ENCODE measurements around the gene MAPK4.

DNA sequence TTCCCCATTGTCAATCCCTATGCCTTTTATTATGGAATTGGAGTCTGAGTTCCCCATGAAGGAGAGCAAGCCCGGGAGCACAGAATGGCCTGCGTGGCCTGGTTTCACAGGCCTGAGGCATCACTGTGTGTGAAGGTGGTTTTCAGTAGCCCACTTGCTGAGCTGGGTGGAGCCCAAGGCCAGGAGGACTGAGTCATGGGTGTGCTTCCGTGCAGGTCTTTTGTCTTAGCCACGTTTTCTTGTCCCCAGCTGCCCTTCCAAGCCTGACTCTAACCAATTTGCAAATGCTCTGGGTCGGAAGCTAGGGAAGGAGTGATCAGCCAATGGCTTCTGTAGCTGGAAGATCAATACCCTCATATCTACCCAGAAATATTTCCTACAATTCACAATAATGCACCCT lies 119.2 kb downstream of the MAPK4 start:
- TF ChIP-seq TBL1XR1 (IDR thresholded peaks at IDR 0.05; ENCODE audit: low read depth, low read length), result no peak
- TF ChIP-seq SIX5 (IDR thresholded peaks at IDR 0.05; ENCODE audit: low read depth, low read length, severe bottlenecking), result no peak
- no peak for TF ChIP-seq POLR2A (IDR thresholded peaks at IDR 0.05; ENCODE audit: low read depth, low read length)
- TF ChIP-seq, protein P1, sequence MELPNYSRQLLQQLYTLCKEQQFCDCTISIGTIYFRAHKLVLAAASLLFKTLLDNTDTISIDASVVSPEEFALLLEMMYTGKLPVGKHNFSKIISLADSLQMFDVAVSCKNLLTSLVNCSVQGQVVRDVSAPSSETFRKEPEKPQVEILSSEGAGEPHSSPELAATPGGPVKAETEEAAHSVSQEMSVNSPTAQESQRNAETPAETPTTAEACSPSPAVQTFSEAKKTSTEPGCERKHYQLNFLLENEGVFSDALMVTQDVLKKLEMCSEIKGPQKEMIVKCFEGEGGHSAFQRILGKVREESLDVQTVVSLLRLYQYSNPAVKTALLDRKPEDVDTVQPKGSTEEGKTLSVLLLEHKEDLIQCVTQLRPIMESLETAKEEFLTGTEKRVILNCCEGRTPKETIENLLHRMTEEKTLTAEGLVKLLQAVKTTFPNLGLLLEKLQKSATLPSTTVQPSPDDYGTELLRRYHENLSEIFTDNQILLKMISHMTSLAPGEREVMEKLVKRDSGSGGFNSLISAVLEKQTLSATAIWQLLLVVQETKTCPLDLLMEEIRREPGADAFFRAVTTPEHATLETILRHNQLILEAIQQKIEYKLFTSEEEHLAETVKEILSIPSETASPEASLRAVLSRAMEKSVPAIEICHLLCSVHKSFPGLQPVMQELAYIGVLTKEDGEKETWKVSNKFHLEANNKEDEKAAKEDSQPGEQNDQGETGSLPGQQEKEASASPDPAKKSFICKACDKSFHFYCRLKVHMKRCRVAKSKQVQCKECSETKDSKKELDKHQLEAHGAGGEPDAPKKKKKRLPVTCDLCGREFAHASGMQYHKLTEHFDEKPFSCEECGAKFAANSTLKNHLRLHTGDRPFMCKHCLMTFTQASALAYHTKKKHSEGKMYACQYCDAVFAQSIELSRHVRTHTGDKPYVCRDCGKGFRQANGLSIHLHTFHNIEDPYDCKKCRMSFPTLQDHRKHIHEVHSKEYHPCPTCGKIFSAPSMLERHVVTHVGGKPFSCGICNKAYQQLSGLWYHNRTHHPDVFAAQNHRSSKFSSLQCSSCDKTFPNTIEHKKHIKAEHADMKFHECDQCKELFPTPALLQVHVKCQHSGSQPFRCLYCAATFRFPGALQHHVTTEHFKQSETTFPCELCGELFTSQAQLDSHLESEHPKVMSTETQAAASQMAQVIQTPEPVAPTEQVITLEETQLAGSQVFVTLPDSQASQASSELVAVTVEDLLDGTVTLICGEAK (IDR thresholded peaks at IDR 0.05; ENCODE audit: borderline replicate concordance), result no peak
- TF ChIP-seq, protein P2, sequence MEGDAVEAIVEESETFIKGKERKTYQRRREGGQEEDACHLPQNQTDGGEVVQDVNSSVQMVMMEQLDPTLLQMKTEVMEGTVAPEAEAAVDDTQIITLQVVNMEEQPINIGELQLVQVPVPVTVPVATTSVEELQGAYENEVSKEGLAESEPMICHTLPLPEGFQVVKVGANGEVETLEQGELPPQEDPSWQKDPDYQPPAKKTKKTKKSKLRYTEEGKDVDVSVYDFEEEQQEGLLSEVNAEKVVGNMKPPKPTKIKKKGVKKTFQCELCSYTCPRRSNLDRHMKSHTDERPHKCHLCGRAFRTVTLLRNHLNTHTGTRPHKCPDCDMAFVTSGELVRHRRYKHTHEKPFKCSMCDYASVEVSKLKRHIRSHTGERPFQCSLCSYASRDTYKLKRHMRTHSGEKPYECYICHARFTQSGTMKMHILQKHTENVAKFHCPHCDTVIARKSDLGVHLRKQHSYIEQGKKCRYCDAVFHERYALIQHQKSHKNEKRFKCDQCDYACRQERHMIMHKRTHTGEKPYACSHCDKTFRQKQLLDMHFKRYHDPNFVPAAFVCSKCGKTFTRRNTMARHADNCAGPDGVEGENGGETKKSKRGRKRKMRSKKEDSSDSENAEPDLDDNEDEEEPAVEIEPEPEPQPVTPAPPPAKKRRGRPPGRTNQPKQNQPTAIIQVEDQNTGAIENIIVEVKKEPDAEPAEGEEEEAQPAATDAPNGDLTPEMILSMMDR (IDR thresholded peaks at IDR 0.05 in 2 of 3, conservative IDR thresholded peaks at IDR 0.05 in 1 of 3; ENCODE audit: control insufficient read depth in 2 of 3, extremely low read depth in 1 of 3, insufficient read depth in 1 of 3, low read depth in 3 of 3, low read length in 3 of 3), result no peak
- no peak for TF ChIP-seq POLR2AphosphoS2 (IDR thresholded peaks at IDR 0.05; ENCODE audit: low read depth, low read length)
- TF ChIP-seq JUND (IDR thresholded peaks at IDR 0.05; ENCODE audit: low read depth, low read length), result no peak

All from GM12878 (cell line).